OCI-LY1 (cell line): ENCODE results near the gene BICD2.
A peak's percentile ranks its signal among the peaks of the same experiment; 100 is the strongest.

Experiments used
- H2AFZ ChIP-seq: fragments of 200-600 bp; sonication (generic), shearing (Covaris generic); 2 replicates; pipeline ENCODE4 v1.6.0; 2014; ENCODE audit warnings: antibody characterized with exemption, mild to moderate bottlenecking, low read length
- H3F3A ChIP-seq: fragments of 200-600 bp; sonication (generic), shearing (Covaris generic); 2 replicates; pipeline ENCODE4 v1.6.0; 2014; ENCODE audit warnings: mild to moderate bottlenecking, antibody characterized with exemption, low read length, moderate library complexity; ENCODE audit not compliant: insufficient read depth
- H3K27ac ChIP-seq: fragments of 200-600 bp; sonication (generic); 2 replicates; pipeline ENCODE4 v1.5.1; 2014; ENCODE audit warnings: low read length, mixed run types, mild to moderate bottlenecking, low read depth; ENCODE audit not compliant: poor library complexity, severe bottlenecking
- H3K27me3 ChIP-seq: fragments of 200-600 bp; sonication (generic); 2 replicates; pipeline ENCODE4 v1.6.0; 2014; ENCODE audit warnings: antibody characterized with exemption, mild to moderate bottlenecking, low read length, moderate library complexity; ENCODE audit not compliant: insufficient read depth
- H3K36me3 ChIP-seq: fragments of 200-600 bp; sonication (generic); 2 replicates; pipeline ENCODE4 v1.6.1; 2014; ENCODE audit warnings: mild to moderate bottlenecking, antibody characterized with exemption, low read length, moderate library complexity, mixed read lengths; ENCODE audit not compliant: insufficient read depth
- H3K4me1 ChIP-seq: fragments of 200-600 bp; sonication (generic); 2 replicates; pipeline ENCODE4 v1.5.1; 2014; ENCODE audit warnings: mild to moderate bottlenecking, low read length, moderate library complexity; ENCODE audit not compliant: insufficient read depth, severe bottlenecking
- H3K4me2 ChIP-seq: fragments of 200-600 bp; sonication (generic), shearing (Covaris generic); 2 replicates; pipeline ENCODE4 v1.6.1; 2014; ENCODE audit warnings: low read length
- H3K4me3 ChIP-seq: fragments of 200-600 bp; sonication (generic); 2 replicates; pipeline ENCODE4 v1.5.1; 2014; ENCODE audit warnings: low read length, low read depth, mild to moderate bottlenecking, mixed read lengths; ENCODE audit not compliant: poor library complexity, severe bottlenecking
- H3K79me2 ChIP-seq: fragments of 200-600 bp; shearing (Covaris generic); 2 replicates; pipeline ENCODE4 v1.6.1; 2016; ENCODE audit warnings: mixed run types, low read length, mixed read lengths; ENCODE audit not compliant: insufficient read depth
- H3K9ac ChIP-seq: fragments of 200-600 bp; sonication (generic), shearing (Covaris generic); 2 replicates; pipeline ENCODE4 v1.6.1; 2014; ENCODE audit warnings: mild to moderate bottlenecking, low read length, mixed read lengths
- H3K9me2 ChIP-seq: fragments of 200-600 bp; sonication (generic), shearing (Covaris generic); 2 replicates; pipeline ENCODE4 v1.6.1; 2014; ENCODE audit warnings: low read depth, mild to moderate bottlenecking, low read length, mixed read lengths
- H3K9me3 ChIP-seq: fragments of 200-600 bp; shearing (Covaris generic); 2 replicates; pipeline ENCODE4 v1.6.1; 2014; ENCODE audit warnings: low read length, mixed read lengths
- H4K20me1 ChIP-seq: fragments of 200-600 bp; sonication (generic), shearing (Covaris generic); 2 replicates; pipeline ENCODE4 v1.6.0; 2016; ENCODE audit warnings: mild to moderate bottlenecking, low read length; ENCODE audit not compliant: insufficient read depth
- EZH2 ChIP-seq: fragments of 200-600 bp; sonication (generic), shearing (Covaris generic); IDR thresholded peaks from 2 replicates; pipeline ENCODE4 v1.8.0; 2017; ENCODE audit warnings: borderline replicate concordance, mixed run types, mild to moderate bottlenecking, antibody characterized with exemption, low read length, moderate library complexity, mixed read lengths
- TF ChIP-seq, protein P1 (sequence below): fragments of 200-600 bp; sonication (generic), shearing (Covaris generic); IDR thresholded peaks from 2 replicates; pipeline ENCODE4 v1.5.1; 2017; ENCODE audit warnings: mild to moderate bottlenecking, antibody characterized with exemption, low read length, moderate library complexity, mixed read lengths

The BICD2 gene

DNA sequence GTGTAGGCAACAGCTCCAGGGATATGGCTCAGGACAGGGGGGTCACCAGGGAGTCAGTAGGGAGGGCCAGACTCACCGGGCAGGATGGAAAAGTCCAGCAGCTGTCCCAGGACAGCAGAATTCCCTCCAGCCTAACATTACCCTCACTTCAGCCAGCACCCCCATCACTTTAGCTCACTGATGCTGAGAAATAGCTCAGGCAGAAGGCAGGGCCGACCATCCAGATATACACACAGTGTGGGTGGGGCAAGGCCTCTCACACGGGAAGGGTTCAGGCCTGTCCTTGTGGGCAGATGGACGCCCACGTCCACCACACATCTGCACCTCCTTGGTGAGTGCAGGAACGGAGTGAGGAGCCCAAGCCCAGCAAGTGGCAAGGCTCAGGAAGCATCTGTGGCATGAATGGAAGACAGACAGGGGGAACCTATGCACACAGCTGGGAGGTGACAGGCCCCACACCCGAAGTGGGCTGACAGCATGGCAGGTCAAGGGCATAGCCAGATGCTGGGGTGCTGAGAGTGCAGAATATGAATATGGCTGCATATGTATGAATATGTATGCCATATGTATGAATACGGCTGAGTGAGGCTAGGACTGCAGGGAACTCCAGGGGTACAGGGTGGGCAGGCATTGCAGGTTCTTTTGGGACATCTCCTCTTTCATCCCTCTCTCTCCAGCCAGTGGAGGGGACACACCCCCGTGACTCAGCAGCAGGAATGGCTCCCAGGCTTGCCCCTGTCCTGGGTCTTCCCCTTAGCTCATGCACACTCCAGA, 17.0 kb downstream of the BICD2 start:
- Histone ChIP-seq H4K20me1 (no peaks in the 10 kb centered on the region), H3K9ac (no peak overlapping the region), H3K4me3 (no peak overlapping the region), H3K27me3 (no peaks in the 10 kb centered on the region), H2AFZ (no peak overlapping the region), H3F3A (no peaks in the 10 kb centered on the region), H3K79me2 (peaks cover 80% of the 10 kb centered on the region), H3K4me1 (peaks cover 87% of the 10 kb centered on the region), H3K27ac (peak overlapping the region; percentile 81), H3K4me2 (no peak overlapping the region), H3K9me3 (no peaks in the 10 kb centered on the region), H3K36me3 (no peaks in the 10 kb centered on the region), H3K9me2 (no peaks in the 10 kb centered on the region)
- no peak for TF ChIP-seq EZH2
- TF ChIP-seq, protein P1, sequence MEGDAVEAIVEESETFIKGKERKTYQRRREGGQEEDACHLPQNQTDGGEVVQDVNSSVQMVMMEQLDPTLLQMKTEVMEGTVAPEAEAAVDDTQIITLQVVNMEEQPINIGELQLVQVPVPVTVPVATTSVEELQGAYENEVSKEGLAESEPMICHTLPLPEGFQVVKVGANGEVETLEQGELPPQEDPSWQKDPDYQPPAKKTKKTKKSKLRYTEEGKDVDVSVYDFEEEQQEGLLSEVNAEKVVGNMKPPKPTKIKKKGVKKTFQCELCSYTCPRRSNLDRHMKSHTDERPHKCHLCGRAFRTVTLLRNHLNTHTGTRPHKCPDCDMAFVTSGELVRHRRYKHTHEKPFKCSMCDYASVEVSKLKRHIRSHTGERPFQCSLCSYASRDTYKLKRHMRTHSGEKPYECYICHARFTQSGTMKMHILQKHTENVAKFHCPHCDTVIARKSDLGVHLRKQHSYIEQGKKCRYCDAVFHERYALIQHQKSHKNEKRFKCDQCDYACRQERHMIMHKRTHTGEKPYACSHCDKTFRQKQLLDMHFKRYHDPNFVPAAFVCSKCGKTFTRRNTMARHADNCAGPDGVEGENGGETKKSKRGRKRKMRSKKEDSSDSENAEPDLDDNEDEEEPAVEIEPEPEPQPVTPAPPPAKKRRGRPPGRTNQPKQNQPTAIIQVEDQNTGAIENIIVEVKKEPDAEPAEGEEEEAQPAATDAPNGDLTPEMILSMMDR, result no peak

DNA sequence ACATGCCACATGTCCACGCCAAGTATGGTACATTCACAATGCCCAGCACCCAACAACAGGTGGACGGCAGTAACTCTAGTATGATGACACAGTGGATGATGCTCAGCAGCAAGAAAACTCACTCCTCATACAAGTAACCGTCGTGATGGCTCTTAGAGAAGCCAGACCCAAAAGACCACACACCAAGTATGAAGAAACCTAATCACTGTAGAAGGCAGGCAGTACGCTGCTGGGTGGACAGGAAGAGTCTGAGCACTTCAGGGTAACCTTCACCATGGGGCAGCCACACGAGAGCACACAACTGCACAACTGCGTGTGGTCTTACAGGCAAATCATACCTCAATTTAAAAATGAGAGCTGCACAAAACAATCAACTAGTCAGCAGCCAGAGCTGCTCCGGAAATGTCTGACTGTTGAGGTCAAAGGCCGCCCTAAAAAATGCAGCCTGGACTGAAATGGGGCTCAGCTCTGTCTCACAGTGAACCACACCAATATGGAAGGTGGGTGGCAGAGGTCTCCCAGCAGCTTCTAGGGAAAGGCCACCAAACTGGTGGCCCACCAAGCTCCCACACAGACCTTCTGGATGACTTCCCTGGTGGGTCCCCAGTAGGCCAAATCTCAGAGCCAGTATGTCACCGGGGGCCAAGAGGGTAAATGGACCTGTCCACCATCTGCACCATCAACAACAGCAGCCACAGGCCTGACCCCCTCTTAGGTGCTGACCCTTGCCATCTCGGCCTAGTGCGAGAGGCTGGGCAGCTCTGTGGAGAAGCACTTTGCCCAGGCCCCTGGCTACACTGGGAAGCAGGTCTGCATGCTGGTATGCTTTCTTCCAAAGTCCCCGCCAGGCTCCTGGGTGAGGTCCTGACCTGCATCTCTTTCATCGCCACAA, 17.8 kb downstream of the BICD2 start:
- no peak for TF ChIP-seq EZH2
- TF ChIP-seq, protein P1, result no peak
- Histone ChIP-seq H3F3A (no peaks in the 10 kb centered on the region), H3K27ac (peak overlapping the region; percentile 81), H2AFZ (no peak overlapping the region), H3K4me1 (peaks cover 88% of the 10 kb centered on the region), H3K36me3 (no peaks in the 10 kb centered on the region), H3K4me3 (no peak overlapping the region), H3K4me2 (peak overlapping the region; percentile 18; the same call in 1 of the 2 replicates), H3K9ac (peak overlapping the region; percentile 10; the same call in 1 of the 2 replicates), H3K9me3 (no peaks in the 10 kb centered on the region), H3K79me2 (peaks cover 79% of the 10 kb centered on the region), H3K9me2 (no peaks in the 10 kb centered on the region), H3K27me3 (no peaks in the 10 kb centered on the region), H4K20me1 (no peaks in the 10 kb centered on the region)

DNA sequence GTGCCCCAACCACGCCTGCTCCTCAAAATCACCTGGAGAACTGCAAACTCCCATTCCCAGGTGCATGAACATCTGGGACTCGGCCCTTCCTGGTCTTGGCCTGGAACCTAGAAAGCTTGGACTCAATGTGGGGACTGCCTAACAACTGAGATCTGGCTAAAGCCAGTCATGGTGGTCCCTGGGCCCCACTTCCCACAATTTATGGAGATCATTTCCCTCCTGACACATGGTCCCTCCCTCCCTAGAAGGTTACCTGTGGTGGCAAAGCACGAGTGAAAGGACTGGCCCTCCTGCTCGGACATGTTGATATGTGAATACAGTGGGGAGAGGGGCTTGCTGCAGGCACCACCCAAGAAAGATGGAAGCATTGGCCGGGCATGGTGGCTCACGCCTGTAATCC, 18.8 kb downstream of the BICD2 start:
- Histone ChIP-seq H3K27ac (peak overlapping the region; percentile 81), H3K4me1 (peaks cover 91% of the 10 kb centered on the region), H3K27me3 (no peaks in the 10 kb centered on the region), H3K9me3 (no peaks in the 10 kb centered on the region), H3K4me3 (no peak overlapping the region), H3K9me2 (no peaks in the 10 kb centered on the region), H3K9ac (no peak overlapping the region; the same call in 1 of the 2 replicates), H4K20me1 (no peaks in the 10 kb centered on the region), H3K36me3 (no peaks in the 10 kb centered on the region), H3K4me2 (peak overlapping the region; percentile 17; the same call in 1 of the 2 replicates), H2AFZ (no peak overlapping the region), H3F3A (no peaks in the 10 kb centered on the region), H3K79me2 (peaks cover 79% of the 10 kb centered on the region)
- TF ChIP-seq EZH2, result no peak
- TF ChIP-seq, protein P1, result no peak
